HEK293T (cell line): ENCODE results near the gene MGST3.

Experiments
- ARNT ChIP-seq: fragments of 450-650 bp; IDR thresholded peaks from 2 replicates; pipeline ENCODE4 v1.6.1; 2017; ENCODE audit warnings: mild to moderate bottlenecking
- FOXK2 ChIP-seq: fragments of 450-650 bp; IDR thresholded peaks from 2 replicates; pipeline ENCODE4 v1.6.1; 2016; ENCODE audit warnings: mild to moderate bottlenecking

GRCh38 chr1:165696625-165697100 is 65.6 kb downstream of the MGST3 start:
- no peak for TF ChIP-seq FOXK2
- TF ChIP-seq ARNT = no peak
